CD4-positive, alpha-beta T cell treated with Interleukin-6 for 4 hours (primary cell): Measurements from ENCODE around the gene ETV7.

ENCODE experiments used
- DNase-seq: peaks from one replicate; pipeline ENCODE4 v3.0.0-alpha.2; 2020; ENCODE audit warnings: mixed read lengths

ETV7 gene

GRCh38 chr6:36337814-36338213 lies 49.7 kb downstream of the ETV7 start:
- DNase-seq, result no peak

GRCh38 chr6:36336779-36337241 lies 50.7 kb downstream of the ETV7 start, which contains the start of gene BNIP5:
BNIP5 (minus strand) TSS chr6:36336888; CDS start chr6:36330690, 6,198 bp downstream.
- no peak for DNase-seq

DNA sequence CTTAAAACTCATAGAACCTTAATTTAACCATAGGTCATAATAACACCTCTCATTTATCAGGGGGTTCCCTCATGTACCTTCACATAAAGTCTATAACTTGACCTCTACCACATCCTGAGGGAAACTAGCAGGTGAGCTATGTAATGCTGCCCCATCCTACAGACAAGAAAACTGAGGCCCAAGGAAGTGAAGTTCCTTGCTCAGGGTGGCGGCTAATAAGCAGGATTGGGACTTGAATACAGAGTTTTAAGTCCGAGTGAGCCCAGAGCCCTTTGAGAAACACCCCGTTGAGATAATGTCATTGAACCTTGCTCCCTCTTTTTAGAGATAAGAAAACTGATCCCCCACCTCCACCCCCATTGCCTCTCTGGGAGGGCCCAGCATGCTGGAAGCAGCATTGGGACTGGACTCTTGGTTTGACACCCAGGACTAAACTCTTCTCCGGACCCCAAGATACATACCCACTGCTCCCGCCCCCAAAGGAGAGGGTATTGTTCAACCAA lies 51.2 kb downstream of the ETV7 start:
- no peak for DNase-seq

DNA sequence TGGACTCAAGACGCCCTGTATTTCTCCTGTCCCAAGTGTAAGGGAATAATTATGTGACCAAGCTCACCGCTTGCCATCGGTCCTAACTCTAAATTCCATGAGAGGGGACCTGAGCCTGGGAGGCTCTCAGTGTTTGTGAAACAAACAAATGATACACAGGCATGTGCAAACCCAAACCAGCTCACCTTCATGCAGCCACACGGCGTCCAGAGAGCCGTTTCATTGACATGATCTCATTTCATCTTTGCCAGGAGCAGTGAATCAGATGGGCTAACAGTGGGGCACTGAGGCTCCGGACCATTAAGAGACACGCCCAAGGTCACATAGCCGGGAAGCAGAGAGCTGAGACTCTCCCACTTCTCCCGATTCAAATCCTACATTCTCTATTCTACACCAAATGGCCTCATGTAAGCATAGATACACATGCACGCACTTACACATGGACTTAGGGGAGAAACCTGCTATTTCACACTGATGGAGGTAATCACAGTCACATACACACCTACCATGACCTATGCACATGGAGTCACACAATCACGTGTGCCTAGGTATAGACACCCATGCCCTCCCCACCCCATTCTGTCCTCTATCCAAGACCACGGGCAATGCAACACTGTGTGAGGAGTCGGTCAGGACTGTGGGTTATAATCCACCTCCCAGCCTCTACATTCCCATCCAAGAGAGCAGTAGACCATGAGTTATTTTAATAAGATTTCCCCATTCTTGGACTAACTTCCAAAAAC lies 51.8 kb downstream of the ETV7 start:
- DNase-seq, result no peak

DNA sequence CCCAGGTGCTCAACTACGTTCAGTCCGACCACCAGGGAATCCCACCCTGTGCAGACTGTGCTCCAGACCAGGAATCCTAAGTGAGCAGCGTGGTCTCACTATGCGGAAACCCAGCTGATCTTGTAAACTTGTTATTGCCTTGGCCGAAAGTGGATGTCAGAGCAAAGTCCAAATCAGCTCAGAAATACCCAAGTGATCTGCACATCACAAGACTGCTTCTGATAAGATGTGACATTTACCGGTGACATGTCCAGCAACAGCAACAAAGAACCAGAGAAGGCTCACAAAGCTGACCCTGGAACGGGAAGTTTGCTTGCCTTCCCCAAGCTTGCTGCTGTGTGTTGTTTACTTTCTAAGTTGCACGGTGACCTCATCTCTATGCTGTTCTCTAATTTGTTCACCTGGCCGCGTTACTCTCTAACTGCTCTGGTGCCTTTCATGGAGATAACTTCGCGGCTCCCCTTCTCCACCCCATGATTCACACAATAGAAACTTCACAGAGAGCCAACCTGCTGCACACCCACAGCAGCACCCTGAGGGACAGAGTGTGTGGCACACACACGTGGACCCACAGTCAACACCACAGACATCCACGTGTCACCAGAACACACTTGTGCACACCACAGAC lies 52.5 kb downstream of the ETV7 start:
- DNase-seq, result no peak

GRCh38 chr6:36333931-36334725 lies 53.3 kb downstream of the ETV7 start:
- no peak for DNase-seq

GRCh38 chr6:36333171-36333895 lies 54.1 kb downstream of the ETV7 start:
- no peak for DNase-seq

DNA sequence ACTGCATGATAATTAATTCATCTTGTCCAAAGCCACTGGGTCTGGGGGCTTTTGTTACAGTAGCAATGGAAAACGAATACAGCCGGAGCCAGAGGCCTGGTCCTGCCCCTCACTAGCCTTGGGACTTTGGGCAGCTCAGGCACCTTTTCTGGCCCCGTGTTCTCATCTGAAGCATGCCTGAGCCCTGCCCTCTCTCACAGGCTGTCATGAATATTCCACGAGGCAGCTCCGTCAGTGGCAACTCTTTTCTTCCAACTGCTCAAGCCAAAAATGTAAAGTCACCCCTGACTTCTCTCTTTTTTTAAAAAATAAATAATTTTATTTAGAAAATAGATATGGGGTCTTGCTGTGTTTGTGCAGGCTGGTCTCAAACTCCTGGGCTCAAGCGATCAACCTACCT lies 56.1 kb downstream of the ETV7 start:
- DNase-seq, result no peak

- DNase-seq, result no peak
These were observed 57.1 kb downstream of the ETV7 start for GRCh38 chr6:36330366-36330765.

DNA sequence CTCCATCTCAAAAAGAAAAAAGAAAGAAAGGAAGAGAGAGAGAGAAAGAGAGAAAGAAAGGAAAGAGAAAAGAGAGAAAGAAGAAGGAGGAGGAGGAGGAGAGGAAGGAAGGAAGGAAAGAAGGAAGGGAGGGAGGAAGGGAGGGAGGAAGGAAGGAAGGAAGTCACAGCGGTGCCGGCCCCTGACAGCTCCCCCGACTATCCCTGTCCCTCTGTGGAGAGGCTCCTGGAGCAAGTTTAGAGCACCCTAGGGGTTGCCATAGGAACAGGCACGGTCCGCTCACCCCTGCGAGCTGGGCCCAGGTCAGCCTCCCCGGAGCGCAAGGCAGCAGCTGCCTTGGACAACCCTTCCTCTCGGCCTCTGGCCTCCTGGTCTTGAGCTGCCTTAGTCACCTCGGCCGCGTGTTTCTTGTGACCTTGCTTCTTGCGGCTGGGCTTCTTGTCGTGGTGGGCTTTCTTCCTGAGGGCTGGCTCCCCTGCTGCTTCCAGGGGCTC lies 57.6 kb downstream of the ETV7 start:
- no peak for DNase-seq

DNA sequence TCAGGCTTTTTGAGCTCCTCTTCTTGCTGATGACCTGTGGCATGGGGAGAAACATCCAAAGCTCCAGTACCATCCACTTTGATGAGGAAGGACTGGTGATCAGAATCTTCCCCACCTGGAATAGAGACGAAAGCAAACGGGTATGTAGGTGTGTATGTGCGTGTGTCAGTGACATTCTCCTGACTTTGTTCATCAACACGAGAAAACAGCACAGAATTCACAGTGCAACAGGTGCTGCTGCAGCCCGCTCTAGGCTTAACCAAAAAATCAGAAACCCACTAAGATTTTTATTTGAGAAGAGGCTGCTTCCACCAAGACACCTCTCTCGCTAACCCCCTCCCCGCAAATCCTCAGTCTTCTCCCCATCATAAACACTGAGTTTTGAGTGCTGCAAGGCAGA lies 58.9 kb downstream of the ETV7 start:
- DNase-seq, result no peak

GRCh38 chr6:36327919-36328236 lies 59.6 kb downstream of the ETV7 start:
- DNase-seq, result no peak

DNA sequence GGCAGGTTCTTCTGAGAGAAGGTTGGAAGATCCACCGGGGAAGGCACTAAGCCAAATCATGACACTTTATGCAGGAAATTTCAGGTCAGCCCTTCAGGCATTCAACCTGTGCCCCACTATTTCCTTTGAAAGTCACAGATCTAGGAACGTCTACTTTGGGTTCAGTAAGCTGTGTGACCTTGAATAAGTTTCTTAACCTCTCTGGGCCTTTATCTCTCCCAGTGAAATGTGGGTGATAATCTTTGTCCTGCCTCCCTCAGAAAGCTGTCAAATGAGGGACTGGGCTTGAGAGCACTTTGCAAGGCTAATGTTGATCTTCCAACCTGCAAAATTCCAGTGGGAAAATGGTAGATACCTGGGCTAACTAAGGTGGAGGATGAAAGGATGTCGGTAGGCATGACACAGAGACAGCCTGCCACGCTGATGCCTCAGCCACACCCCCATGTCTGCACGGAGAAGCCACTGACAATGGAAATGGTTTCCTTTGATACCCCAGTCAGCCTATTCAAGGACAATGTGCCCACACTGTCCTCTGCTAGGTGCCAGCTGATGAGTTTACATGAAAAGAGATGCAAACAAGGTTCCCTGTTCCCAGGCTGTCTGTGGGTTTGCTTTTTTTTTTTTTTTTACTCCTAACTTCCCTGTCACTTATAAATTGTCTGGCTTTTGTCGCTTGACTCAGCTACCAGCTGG lies 60.1 kb downstream of the ETV7 start:
- no peak for DNase-seq

DNA sequence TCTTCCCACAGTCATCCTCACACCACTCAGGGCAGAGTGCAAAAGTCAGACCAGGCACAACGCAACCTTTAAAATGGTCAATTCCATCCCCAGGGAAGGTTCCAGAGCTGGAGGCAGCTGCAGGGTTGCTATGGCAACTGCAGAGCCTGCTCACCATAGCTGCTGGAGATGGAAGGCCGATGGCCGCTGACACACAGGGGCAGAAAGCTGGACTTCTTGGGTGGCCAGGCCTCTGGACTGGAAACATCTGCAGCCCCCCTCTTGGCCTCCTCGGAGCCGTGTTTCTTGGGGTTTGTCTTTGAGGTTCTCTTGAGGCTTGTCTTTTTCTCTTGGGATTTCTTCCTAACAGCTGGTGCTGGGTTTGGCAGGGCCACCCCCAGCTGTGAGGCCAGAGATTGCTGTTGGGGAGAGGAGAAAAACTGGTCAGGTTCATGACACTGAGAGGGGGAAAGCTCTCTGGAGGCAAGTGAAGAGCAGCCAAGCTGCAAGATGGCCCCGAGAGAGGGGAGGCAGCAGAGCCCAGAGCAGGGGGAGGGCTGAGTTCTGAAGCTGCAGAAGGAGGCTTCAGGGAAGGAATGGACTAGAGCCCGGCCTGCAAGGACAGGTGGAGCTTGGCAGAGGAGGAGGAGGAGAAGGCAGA lies 61.0 kb downstream of the ETV7 start:
- DNase-seq, result no peak

DNA sequence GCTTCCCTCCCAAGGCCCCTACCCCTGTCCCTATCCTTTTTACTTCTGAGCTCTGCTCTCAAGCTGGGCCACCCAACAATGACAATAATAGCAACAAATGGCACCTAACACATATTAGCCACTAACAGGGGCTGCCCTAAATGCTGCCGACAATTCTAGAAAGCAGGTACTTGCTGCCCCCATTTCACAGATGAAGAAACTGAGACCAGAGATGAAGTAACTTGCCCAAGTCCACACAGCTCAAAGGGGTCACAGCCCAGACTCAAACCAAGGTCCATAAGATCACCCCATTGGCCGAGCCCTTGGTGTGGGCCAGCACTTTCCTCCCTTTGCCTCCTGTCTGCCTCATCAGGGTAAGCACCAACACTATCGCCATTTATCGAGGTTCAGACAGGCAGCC lies 62.8 kb downstream of the ETV7 start:
- DNase-seq, result no peak

GRCh38 chr6:36324191-36324590 lies 63.3 kb downstream of the ETV7 start:
- no peak for DNase-seq

- no peak for DNase-seq
These were observed 64.4 kb downstream of the ETV7 start for GRCh38 chr6:36323062-36323461.

DNA sequence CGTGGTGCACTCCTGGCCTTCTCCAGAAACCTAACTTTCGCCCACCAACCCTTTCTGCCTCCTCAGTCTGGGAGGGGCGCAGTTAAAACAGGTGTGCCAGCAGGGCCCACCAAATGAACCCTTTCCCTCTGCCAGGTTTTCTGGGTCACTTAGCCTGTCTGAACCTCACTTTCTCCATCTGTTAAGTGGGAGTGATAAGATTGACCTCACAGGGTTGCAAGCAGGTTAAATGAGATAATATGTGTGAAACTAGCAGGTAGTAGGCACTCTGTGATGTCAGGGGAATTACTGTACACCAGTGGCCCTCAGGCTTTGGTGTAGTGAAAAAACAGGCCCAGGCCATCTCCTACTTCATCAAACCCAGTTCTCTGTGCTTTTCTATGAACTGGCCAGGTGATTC lies 64.9 kb downstream of the ETV7 start:
- no peak for DNase-seq

DNA sequence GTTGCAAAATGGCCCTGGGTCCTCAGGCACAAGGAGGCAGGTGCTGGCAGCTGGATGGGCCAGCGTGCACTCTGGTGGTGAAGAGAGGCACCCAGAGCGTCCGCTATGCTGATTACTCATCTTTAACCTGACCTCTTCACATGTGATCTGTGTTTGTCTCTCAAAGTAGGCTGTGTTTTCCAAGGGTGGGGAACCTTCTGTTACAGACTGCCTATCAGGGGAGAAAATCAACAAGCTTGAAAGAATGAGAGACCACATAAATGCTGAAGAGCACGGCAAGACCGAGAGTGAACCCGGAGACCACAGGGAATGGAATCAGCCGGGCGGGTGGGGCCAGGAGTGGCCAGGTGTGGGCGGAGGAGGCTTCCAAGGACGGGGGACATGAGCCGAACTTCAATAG lies 67.0 kb downstream of the ETV7 start:
- DNase-seq, result no peak

- DNase-seq, result no peak
These were observed 67.6 kb downstream of the ETV7 start for GRCh38 chr6:36319821-36320220.

- no peak for DNase-seq
These were observed 68.1 kb downstream of the ETV7 start for GRCh38 chr6:36319436-36319762.
